ENCODE results near the gene WRAP73. TPM values are rescaled to one million over a fixed set of nuclear protein-coding genes. Genes with fewer than 3 reads are reported as not detected.

WRAP73 gene
- total RNA-seq, 1 experiment from 2014 or later: 14.9 TPM

DNA sequence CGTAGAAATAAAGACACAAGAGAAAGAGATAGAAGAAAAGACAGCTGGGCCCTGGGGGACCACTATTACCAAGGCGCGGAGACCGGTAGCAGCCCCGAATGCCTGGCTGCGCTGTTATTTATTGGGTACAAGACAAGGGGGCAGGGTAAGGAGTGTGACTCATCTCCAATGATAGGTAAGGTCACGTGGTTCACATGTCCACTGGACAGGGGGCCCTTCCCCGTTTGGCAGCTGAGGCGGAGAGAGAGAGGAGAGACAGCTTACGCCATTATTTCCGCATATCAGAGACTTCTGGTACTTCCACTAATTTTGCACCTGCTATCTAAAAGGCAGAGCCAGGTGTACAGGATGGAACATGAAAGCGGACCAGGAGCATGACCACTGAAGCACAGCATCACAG is 29.2 kb downstream of the WRAP73 start:
- CTCF ChIA-PET: interaction anchor here (0.6 to 1.3 kb wide), 5 partner anchors 32 to 179 kb away, joined by 3 to 10 read pairs (median 4); no protein-coding TSS in a partner anchor
- no TSS peak for BruUV-seq (replicated peaks)
- intact Hi-C loops (cut with micrococcal nuclease; ENCODE audit: unreplicated experiment): no loop called here
- TF ChIP-seq, protein P1, sequence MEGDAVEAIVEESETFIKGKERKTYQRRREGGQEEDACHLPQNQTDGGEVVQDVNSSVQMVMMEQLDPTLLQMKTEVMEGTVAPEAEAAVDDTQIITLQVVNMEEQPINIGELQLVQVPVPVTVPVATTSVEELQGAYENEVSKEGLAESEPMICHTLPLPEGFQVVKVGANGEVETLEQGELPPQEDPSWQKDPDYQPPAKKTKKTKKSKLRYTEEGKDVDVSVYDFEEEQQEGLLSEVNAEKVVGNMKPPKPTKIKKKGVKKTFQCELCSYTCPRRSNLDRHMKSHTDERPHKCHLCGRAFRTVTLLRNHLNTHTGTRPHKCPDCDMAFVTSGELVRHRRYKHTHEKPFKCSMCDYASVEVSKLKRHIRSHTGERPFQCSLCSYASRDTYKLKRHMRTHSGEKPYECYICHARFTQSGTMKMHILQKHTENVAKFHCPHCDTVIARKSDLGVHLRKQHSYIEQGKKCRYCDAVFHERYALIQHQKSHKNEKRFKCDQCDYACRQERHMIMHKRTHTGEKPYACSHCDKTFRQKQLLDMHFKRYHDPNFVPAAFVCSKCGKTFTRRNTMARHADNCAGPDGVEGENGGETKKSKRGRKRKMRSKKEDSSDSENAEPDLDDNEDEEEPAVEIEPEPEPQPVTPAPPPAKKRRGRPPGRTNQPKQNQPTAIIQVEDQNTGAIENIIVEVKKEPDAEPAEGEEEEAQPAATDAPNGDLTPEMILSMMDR (IDR thresholded peaks at IDR 0.05; ENCODE audit: unreplicated experiment): no peak
- Mint-ChIP-seq H3K4me3 (ENCODE audit: low read depth, unreplicated experiment) (no peak overlapping the region), H3K9me3 (ENCODE audit: low read depth, unreplicated experiment) (no peaks in the 10 kb centered on the region), H3K27ac (ENCODE audit: unreplicated experiment) (no peak overlapping the region), H3K27me3 (ENCODE audit: unreplicated experiment) (no peaks in the 10 kb centered on the region), H3K36me3 (ENCODE audit: insufficient read depth, unreplicated experiment) (peaks cover 17% of the 10 kb centered on the region), H3K4me1 (ENCODE audit: low read depth, unreplicated experiment) (peaks cover 18% of the 10 kb centered on the region)
- no peak for DNase-seq

DNA sequence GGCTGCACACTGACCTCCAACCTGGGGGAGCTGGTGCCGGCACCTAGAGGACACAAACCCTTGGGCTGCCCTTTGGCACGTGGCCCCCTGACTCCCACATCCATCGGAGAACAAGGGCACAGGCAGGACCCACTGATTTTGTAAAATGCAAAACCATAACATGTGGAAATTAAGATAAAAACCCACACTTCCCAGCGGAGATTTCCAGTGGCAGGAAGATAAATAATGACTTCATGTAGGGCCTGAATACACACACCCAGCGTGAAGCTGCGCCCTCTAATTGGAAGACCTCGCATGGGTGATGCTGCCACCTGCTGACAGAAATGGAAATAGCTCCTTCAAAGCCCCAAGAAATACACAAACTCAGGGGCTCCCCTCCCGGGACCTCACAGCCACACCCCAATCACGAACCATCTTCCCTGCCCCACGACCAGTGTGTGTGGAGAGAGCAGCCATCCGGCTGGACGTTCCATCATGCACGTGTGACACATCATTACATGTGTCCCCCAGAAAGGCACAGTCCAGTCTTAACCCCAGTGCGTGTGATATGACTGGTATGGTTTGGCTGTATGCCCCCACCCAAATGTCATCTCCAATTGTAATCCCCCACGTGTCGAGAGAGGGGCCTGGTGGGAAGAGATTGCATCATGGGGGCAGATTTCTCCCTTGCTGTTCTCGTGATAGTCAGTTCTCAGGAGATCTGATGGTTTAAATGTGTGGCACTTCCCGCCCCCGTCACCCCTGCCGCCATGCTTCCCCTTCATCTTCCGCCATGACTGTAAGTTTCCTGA is 30.8 kb downstream of the WRAP73 start:
- peak; percentile 63 for DNase-seq
- Mint-ChIP-seq H3K4me1 (ENCODE audit: low read depth, unreplicated experiment) (peaks cover 31% of the 10 kb centered on the region), H3K27ac (ENCODE audit: unreplicated experiment) (no peak overlapping the region), H3K27me3 (ENCODE audit: unreplicated experiment) (no peaks in the 10 kb centered on the region), H3K36me3 (ENCODE audit: insufficient read depth, unreplicated experiment) (peaks cover 11% of the 10 kb centered on the region), H3K4me3 (ENCODE audit: low read depth, unreplicated experiment) (no peak overlapping the region), H3K9me3 (ENCODE audit: low read depth, unreplicated experiment) (no peaks in the 10 kb centered on the region)
- intact Hi-C loops (cut with micrococcal nuclease; ENCODE audit: unreplicated experiment): loop anchor here (1.0 to 2.0 kb wide), 3 partner anchors 54 to 166 kb away; no protein-coding TSS in a partner anchor
- TF ChIP-seq, protein P1 (IDR thresholded peaks at IDR 0.05; ENCODE audit: unreplicated experiment): peak; percentile 70
- no TSS peak for BruUV-seq (replicated peaks)
- CTCF ChIA-PET: interaction anchor here (0.7 to 1.3 kb wide), 8 partner anchors 15 to 166 kb away, joined by 3 to 41 read pairs (median 7); partner anchors contain the start of gene ARHGEF16

DNA sequence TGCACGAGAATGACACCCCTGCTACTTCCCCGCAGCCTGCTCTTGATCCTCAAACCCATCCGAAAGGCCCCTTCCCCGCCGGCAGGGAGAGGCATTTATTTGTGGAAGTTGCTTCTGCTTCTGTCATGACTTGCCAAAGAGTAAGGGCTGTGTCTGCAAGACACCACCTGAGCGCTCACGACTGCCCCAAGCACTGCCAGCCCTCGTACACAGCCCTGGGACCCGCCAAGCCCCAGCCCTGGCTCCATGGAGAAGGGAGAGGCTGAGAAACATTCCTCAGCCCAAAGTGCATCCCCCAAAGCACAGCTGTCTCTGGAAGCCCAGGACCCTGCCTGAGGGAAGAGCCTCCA is 31.4 kb downstream of the WRAP73 start:
- peaks cover 13% of the 10 kb centered on the region for H3K36me3 Mint-ChIP-seq (ENCODE audit: insufficient read depth, unreplicated experiment)
- TF ChIP-seq, protein P1 (IDR thresholded peaks at IDR 0.05; ENCODE audit: unreplicated experiment): no peak
- peaks cover 31% of the 10 kb centered on the region for H3K4me1 Mint-ChIP-seq (ENCODE audit: low read depth, unreplicated experiment)
- no TSS peak for BruUV-seq (replicated peaks)
- no peaks in the 10 kb centered on the region for H3K9me3 Mint-ChIP-seq (ENCODE audit: low read depth, unreplicated experiment)
- no peak overlapping the region for H3K27ac Mint-ChIP-seq (ENCODE audit: unreplicated experiment)
- no peaks in the 10 kb centered on the region for H3K27me3 Mint-ChIP-seq (ENCODE audit: unreplicated experiment)
- no peak overlapping the region for H3K4me3 Mint-ChIP-seq (ENCODE audit: low read depth, unreplicated experiment)
- DNase-seq: no peak
- intact Hi-C loops (cut with micrococcal nuclease; ENCODE audit: unreplicated experiment): loop anchor here (2.0 kb wide), 2 partner anchors 126 to 166 kb away; no protein-coding TSS in a partner anchor
- CTCF ChIA-PET: interaction anchor here (0.7 to 1.3 kb wide), 8 partner anchors 14 to 165 kb away, joined by 3 to 41 read pairs (median 7); partner anchors contain the start of gene ARHGEF16

DNA sequence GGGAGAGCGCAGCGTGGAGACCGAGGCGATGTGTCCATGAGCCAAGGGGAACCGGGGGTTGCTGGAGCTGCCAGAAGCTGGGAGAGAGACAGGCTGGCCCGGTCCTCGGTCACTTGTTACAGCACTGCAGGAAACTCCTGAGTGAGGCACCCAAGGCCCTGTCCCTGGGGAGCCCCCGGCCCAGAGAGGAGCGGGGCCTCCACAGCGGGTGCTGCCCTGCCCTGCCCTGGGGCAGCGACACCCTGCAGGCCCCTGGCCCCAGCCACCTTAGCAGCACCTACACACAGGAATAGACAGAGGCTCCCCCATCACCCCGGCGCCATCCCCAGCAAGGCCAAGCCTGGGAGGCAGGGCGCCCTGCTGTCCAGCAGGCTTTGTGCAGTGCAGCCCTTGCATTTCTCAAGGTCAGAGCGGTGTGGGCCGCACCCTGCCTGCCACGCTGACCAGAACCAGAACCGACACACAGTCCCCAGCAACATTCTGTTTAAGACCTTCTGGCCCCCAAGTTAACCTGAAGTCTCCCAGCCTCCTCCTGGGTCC is 32.0 kb downstream of the WRAP73 start:
- Mint-ChIP-seq H3K27ac (ENCODE audit: unreplicated experiment) (no peak overlapping the region), H3K36me3 (ENCODE audit: insufficient read depth, unreplicated experiment) (peaks cover 18% of the 10 kb centered on the region), H3K9me3 (ENCODE audit: low read depth, unreplicated experiment) (no peaks in the 10 kb centered on the region), H3K27me3 (ENCODE audit: unreplicated experiment) (no peaks in the 10 kb centered on the region), H3K4me1 (ENCODE audit: low read depth, unreplicated experiment) (peaks cover 32% of the 10 kb centered on the region), H3K4me3 (ENCODE audit: low read depth, unreplicated experiment) (no peak overlapping the region)
- no TSS peak for BruUV-seq (replicated peaks)
- DNase-seq: no peak
- TF ChIP-seq, protein P1 (IDR thresholded peaks at IDR 0.05; ENCODE audit: unreplicated experiment): no peak
- intact Hi-C loops (cut with micrococcal nuclease; ENCODE audit: unreplicated experiment): loop anchor here (2.0 kb wide), 2 partner anchors 125 to 165 kb away; no protein-coding TSS in a partner anchor
- CTCF ChIA-PET: no interaction called here
